ENCODE results near the gene FGF9. TPM values are rescaled to one million over a fixed set of nuclear protein-coding genes. Genes with fewer than 3 reads are reported as not detected.
A peak's percentile ranks its signal among the peaks of the same experiment; 100 is the strongest.

FGF9 gene
- total and polyA plus RNA-seq, 4 donors: 0.05 to 1.7 (median 1.3) TPM

DNA sequence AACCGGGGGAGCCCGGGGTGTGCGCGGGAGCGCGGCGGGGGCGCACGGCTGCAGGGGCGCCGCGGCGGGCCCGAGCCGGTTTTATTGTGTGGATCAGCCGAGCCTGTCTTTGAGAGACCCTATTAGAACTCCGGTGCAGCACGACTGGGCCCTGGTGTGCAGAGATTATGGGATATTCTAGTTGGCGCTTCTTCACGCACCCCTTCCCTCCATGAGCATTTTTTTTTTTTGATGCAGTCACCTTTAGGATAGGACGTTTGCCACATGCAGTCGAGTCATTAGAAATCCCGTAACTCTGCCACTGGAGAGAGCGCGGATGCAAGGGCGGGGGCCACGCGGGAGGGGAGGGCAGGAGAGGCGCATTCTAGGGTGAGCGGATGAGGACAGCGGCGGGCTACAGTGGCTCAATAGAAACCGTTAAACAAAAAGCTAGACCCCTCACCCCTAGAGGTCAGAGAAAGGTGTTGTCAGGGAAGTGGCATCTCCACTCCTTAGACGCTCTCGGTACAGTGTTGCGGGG is 3.7 kb downstream of the FGF9 start:
- H3K9me3 ChIP-seq (ENCODE audit: control insufficient read depth in 4 of 4, insufficient read depth in 3 of 4, low read length in 3 of 4): peaks cover 0 to 2% (median 0%) of the 10 kb centered on the region in 4 donors
- WGBS, 2 donors: 1% methylated on average over 36 of the region's 36 CpGs
- H3K27me3 ChIP-seq (ENCODE audit: control insufficient read depth in 3 of 3, insufficient read depth in 3 of 3, low read length in 2 of 3): peaks cover 0 to 24% (median 20%) of the 10 kb centered on the region in 3 donors
- DNase-seq: peak; percentile 28 to 50 (median 34)
- TF ChIP-seq, protein P1, sequence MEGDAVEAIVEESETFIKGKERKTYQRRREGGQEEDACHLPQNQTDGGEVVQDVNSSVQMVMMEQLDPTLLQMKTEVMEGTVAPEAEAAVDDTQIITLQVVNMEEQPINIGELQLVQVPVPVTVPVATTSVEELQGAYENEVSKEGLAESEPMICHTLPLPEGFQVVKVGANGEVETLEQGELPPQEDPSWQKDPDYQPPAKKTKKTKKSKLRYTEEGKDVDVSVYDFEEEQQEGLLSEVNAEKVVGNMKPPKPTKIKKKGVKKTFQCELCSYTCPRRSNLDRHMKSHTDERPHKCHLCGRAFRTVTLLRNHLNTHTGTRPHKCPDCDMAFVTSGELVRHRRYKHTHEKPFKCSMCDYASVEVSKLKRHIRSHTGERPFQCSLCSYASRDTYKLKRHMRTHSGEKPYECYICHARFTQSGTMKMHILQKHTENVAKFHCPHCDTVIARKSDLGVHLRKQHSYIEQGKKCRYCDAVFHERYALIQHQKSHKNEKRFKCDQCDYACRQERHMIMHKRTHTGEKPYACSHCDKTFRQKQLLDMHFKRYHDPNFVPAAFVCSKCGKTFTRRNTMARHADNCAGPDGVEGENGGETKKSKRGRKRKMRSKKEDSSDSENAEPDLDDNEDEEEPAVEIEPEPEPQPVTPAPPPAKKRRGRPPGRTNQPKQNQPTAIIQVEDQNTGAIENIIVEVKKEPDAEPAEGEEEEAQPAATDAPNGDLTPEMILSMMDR (IDR thresholded peaks at IDR 0.05; ENCODE audit: control extremely low read depth, extremely low read depth): no peak
- peaks cover 0 to 34% (median 8%) of the 10 kb centered on the region in 5 donors for H3K4me1 ChIP-seq (ENCODE audit: control insufficient read depth in 5 of 5, insufficient read depth in 5 of 5, low read length in 5 of 5)
- H3K27ac ChIP-seq (ENCODE audit: low read depth in 1 of 2, low read length in 1 of 2): peak overlapping the region in 1 of 2 donors; percentile 80
- ATAC-seq (ENCODE audit: insufficient read depth, low FRiP score): no peak
- H3K9ac ChIP-seq (ENCODE audit: insufficient read depth in 1 of 2, low read length in 2 of 2): no peak overlapping the region
- no peaks in the 10 kb centered on the region for H3K36me3 ChIP-seq (ENCODE audit: control insufficient read depth in 4 of 4, insufficient read depth in 4 of 4, low read length in 4 of 4)
- peak overlapping the region; percentile 22 for H3K4me3 ChIP-seq

DNA sequence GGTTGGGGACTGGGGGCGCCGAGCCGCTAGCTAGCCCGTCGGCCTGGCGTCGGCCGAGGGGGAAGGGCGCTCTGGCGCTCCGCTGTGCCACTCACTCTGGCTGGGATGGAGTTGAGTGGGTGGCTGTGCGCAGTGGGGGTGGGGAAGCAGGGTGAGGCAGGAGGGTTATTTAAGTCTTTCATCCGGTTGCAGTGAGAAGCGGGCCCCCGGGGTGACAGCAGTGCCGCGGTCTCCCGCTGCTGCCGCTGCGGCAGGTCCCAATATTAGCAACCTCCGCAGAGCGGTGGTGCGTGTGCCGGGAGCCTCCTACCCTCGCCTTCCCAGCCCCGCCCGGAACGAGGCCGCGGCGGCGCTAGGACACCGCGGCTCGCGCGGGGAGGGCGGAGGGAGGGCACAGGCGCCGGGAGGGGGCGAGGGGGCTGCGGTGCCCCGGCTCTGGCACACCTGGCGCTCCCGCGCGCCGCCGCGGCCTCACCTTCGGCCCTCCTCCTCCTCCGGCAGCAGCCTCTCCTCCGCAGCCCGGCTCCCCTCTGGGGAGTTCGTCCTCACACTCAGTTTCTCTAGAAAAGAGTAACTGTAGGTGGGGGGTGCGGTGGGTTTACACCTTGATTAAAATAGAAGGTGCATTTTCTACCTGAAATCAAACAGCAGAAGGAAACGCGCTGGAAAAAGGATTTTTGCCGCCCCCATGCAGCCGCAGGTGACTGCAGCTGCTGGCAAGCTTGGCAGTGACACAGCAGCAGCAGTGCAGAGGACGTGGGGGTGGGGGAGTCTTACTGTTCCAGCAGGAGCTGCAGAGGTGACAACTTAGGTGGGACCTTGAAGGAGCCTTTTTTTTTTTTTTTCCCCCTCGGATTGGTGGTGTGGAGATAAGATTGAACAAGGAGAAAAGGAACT is 4.5 kb downstream of the FGF9 start:
- H3K27ac ChIP-seq (ENCODE audit: low read depth in 1 of 2, low read length in 1 of 2): peak overlapping the region; percentile 64 to 84
- 1 to 2% methylated on average over 33 to 62 of the region's 62 CpGs for WGBS, 2 donors
- peaks cover 0 to 24% (median 20%) of the 10 kb centered on the region in 3 donors for H3K27me3 ChIP-seq (ENCODE audit: control insufficient read depth in 3 of 3, insufficient read depth in 3 of 3, low read length in 2 of 3)
- TF ChIP-seq, protein P1 (IDR thresholded peaks at IDR 0.05; ENCODE audit: control extremely low read depth, extremely low read depth): no peak
- H3K9me3 ChIP-seq (ENCODE audit: control insufficient read depth in 4 of 4, insufficient read depth in 3 of 4, low read length in 3 of 4): peaks cover 0 to 2% (median 0%) of the 10 kb centered on the region in 4 donors
- no peak overlapping the region for H3K9ac ChIP-seq (ENCODE audit: insufficient read depth in 1 of 2, low read length in 2 of 2)
- ATAC-seq (ENCODE audit: insufficient read depth, low FRiP score) (no peak), DNase-seq (peak; percentile 45 to 67 (median 67))
- no peaks in the 10 kb centered on the region for H3K36me3 ChIP-seq (ENCODE audit: control insufficient read depth in 4 of 4, insufficient read depth in 4 of 4, low read length in 4 of 4)
- H3K4me1 ChIP-seq (ENCODE audit: control insufficient read depth in 5 of 5, insufficient read depth in 5 of 5, low read length in 5 of 5): peaks cover 0 to 34% (median 8%) of the 10 kb centered on the region in 5 donors
- peak overlapping the region; percentile 29 for H3K4me3 ChIP-seq

DNA sequence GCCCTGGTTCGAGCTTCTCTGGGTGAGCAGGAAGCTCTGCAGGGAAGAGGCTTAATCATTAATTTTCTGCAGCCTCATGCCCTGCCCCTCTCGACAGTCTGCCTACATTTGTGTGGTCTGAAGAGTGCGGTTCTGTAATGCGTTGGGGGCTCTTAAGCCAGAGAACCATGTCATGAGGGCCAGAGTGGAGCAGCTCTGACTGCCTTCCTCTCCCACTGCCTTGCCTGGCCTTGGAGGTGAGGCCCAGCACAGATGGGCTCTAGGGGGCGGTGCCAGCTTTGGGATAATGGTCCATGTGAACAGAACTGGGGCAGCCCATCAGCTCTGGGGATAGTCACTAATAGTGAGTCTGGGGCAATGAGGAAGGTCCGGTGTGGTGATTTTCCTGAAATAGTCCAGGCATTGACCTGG is 5.7 kb downstream of the FGF9 start:
- H3K9ac ChIP-seq (ENCODE audit: insufficient read depth in 1 of 2, low read length in 2 of 2): no peak overlapping the region
- DNase-seq (peak; percentile 46 to 76 (median 62)), ATAC-seq (ENCODE audit: insufficient read depth, low FRiP score) (no peak)
- H3K4me1 ChIP-seq (ENCODE audit: control insufficient read depth in 5 of 5, insufficient read depth in 5 of 5, low read length in 5 of 5): peaks cover 0 to 25% (median 6%) of the 10 kb centered on the region in 5 donors
- peaks cover 0 to 2% (median 0%) of the 10 kb centered on the region in 4 donors for H3K9me3 ChIP-seq (ENCODE audit: control insufficient read depth in 4 of 4, insufficient read depth in 3 of 4, low read length in 3 of 4)
- peaks cover 0 to 22% (median 20%) of the 10 kb centered on the region in 3 donors for H3K27me3 ChIP-seq (ENCODE audit: control insufficient read depth in 3 of 3, insufficient read depth in 3 of 3, low read length in 2 of 3)
- H3K27ac ChIP-seq (ENCODE audit: low read depth in 1 of 2, low read length in 1 of 2): no peak overlapping the region
- H3K36me3 ChIP-seq (ENCODE audit: control insufficient read depth in 4 of 4, insufficient read depth in 4 of 4, low read length in 4 of 4): no peaks in the 10 kb centered on the region
- 36 to 41% methylated on average over 6 of the region's 6 CpGs for WGBS, 2 donors
- H3K4me3 ChIP-seq: no peak overlapping the region
- TF ChIP-seq, protein P1 (IDR thresholded peaks at IDR 0.05; ENCODE audit: control extremely low read depth, extremely low read depth): no peak
